Measurements from ENCODE around the gene FAM3C. TPM values are rescaled to one million over a fixed set of nuclear protein-coding genes. Genes with fewer than 3 reads are reported as not detected.

FAM3C gene
- total RNA-seq, 2 donors from 2014 or later = 46.3 to 57.7 TPM

GRCh38 chr7:121406461-121406860, 10.4 kb upstream of the FAM3C start:
- H3K4me3 ChIP-seq = no peak overlapping the region
- intact Hi-C loops (cut with DNase I) = no loop called here
- peak overlapping the region; percentile 27 for H3K27ac ChIP-seq
- no peak for TF ChIP-seq CTCF (IDR thresholded peaks at IDR 0.05)
- no peak overlapping the region for H3K9ac ChIP-seq (ENCODE audit: low read depth in 2 of 2, low read length in 2 of 2)
- no peaks in the 10 kb centered on the region for H3K9me3 ChIP-seq
- no peaks in the 10 kb centered on the region for H3K36me3 ChIP-seq
- H3K27me3 ChIP-seq = no peaks in the 10 kb centered on the region
- no peaks in the 10 kb centered on the region for H3K4me1 ChIP-seq
- no peak for DNase-seq

- no peaks in the 10 kb centered on the region for H3K9me3 ChIP-seq
- DNase-seq = no peak
- no peaks in the 10 kb centered on the region for H3K36me3 ChIP-seq
- H3K27ac ChIP-seq = no peak overlapping the region
- no peak for TF ChIP-seq CTCF (IDR thresholded peaks at IDR 0.05)
- H3K4me3 ChIP-seq = no peak overlapping the region
- intact Hi-C loops (cut with DNase I) = no loop called here
- no peaks in the 10 kb centered on the region for H3K27me3 ChIP-seq
- H3K4me1 ChIP-seq = no peaks in the 10 kb centered on the region
- H3K9ac ChIP-seq (ENCODE audit: low read depth in 2 of 2, low read length in 2 of 2) = no peak overlapping the region
These were observed 8.2 kb upstream of the FAM3C start for GRCh38 chr7:121404348-121404747.

GRCh38 chr7:121402701-121403100, 6.6 kb upstream of the FAM3C start:
- TF ChIP-seq CTCF (IDR thresholded peaks at IDR 0.05) = no peak
- H3K9me3 ChIP-seq = no peaks in the 10 kb centered on the region
- no peak overlapping the region for H3K27ac ChIP-seq
- no peak overlapping the region for H3K4me3 ChIP-seq
- intact Hi-C loops (cut with DNase I) = no loop called here
- no peaks in the 10 kb centered on the region for H3K4me1 ChIP-seq
- DNase-seq = no peak
- H3K27me3 ChIP-seq = no peaks in the 10 kb centered on the region
- H3K9ac ChIP-seq (ENCODE audit: low read depth in 2 of 2, low read length in 2 of 2) = no peak overlapping the region
- H3K36me3 ChIP-seq = no peaks in the 10 kb centered on the region

GRCh38 chr7:121401896-121402295, 5.8 kb upstream of the FAM3C start:
- no peak for TF ChIP-seq CTCF (IDR thresholded peaks at IDR 0.05)
- DNase-seq = no peak
- H3K27ac ChIP-seq = no peak overlapping the region
- H3K9ac ChIP-seq (ENCODE audit: low read depth in 2 of 2, low read length in 2 of 2) = no peak overlapping the region
- no peaks in the 10 kb centered on the region for H3K4me1 ChIP-seq
- H3K4me3 ChIP-seq = no peak overlapping the region
- H3K36me3 ChIP-seq = no peaks in the 10 kb centered on the region
- intact Hi-C loops (cut with DNase I) = no loop called here
- H3K27me3 ChIP-seq = no peaks in the 10 kb centered on the region
- H3K9me3 ChIP-seq = no peaks in the 10 kb centered on the region

GRCh38 chr7:121398246-121398645, 2.1 kb upstream of the FAM3C start:
- H3K9me3 ChIP-seq = no peaks in the 10 kb centered on the region
- peak overlapping the region in 1 of 2 donors; percentile 19 for H3K9ac ChIP-seq (ENCODE audit: low read depth in 2 of 2, low read length in 2 of 2)
- H3K4me1 ChIP-seq = no peaks in the 10 kb centered on the region
- TF ChIP-seq CTCF (IDR thresholded peaks at IDR 0.05) = no peak
- intact Hi-C loops (cut with DNase I) = no loop called here
- H3K27ac ChIP-seq = no peak overlapping the region
- no peak for DNase-seq
- no peaks in the 10 kb centered on the region for H3K27me3 ChIP-seq
- no peaks in the 10 kb centered on the region for H3K36me3 ChIP-seq
- no peak overlapping the region for H3K4me3 ChIP-seq

- peak overlapping the region; percentile 24 for H3K27ac ChIP-seq
- no peak overlapping the region for H3K4me3 ChIP-seq
- no peaks in the 10 kb centered on the region for H3K4me1 ChIP-seq
- no peak overlapping the region for H3K9ac ChIP-seq (ENCODE audit: low read depth in 2 of 2, low read length in 2 of 2)
- DNase-seq = no peak
- no peaks in the 10 kb centered on the region for H3K27me3 ChIP-seq
- intact Hi-C loops (cut with DNase I) = no loop called here
- no peaks in the 10 kb centered on the region for H3K36me3 ChIP-seq
- no peak for TF ChIP-seq CTCF (IDR thresholded peaks at IDR 0.05)
- H3K9me3 ChIP-seq = no peaks in the 10 kb centered on the region
These were observed 1.7 kb upstream of the FAM3C start for GRCh38 chr7:121397822-121398221.
